GM18951 (cell line): ENCODE measurements around the gene RNF207.

Experiments used
- POLR2A ChIP-seq: IDR thresholded peaks from 4 replicates; pipeline ENCODE4 v1.6.1; 2011; ENCODE audit warnings: mild to moderate bottlenecking; ENCODE audit not compliant: insufficient read length, insufficient read depth; ENCODE audit errors: extremely low read depth
- in situ Hi-C: fragments of 300-500 bp; cut with MboI; formaldehyde crosslinking; loops from one replicate; pipeline ENCODE4 v1.12.0; 2022; ENCODE audit warnings: low sequenced_read_pairs, mixed read lengths, inconsistent platforms; ENCODE audit not compliant: unreplicated experiment

RNF207 gene

DNA sequence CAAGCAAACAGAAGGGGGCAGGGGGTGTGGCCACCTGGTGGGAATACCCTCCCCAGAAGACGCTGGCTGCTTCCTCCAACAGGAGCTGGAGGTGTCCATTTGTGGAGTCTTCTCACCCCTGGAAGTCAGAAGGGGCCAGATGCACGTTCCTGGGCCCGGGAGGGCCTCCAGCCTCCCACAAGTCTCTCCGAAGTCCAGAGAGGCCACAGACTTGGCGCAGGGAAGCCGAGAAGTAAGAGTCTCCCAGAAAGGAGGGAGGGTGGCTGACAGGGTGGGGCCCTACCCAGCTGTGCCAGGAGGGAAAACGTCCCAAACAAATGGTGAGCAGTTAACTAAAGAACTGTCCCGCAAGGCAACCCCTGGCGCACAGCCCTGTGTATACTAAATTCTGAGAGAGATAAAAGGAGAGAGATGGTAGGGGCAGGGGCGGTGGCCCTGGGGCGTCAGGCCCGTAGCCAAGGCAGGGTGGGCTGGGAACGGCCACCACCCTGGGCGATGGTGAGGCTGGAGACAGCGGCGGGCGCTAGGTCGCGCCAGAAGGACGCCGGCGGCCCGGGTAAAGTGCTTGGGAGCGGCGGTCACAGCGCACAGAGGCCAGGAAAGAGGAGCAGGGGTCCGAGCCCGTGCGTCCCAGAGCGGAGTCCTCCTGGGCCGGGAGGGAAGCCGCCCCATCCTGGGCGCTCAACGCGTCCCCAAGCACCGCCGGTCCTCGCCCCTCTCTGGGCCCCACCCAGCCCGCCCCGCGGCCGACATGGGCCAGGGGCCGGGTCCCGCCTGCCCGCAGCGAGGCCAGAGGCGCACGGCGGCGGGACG, 27.0 kb upstream of the RNF207 start:
- no peak for TF ChIP-seq POLR2A
- in situ Hi-C loops: no loop called here

DNA sequence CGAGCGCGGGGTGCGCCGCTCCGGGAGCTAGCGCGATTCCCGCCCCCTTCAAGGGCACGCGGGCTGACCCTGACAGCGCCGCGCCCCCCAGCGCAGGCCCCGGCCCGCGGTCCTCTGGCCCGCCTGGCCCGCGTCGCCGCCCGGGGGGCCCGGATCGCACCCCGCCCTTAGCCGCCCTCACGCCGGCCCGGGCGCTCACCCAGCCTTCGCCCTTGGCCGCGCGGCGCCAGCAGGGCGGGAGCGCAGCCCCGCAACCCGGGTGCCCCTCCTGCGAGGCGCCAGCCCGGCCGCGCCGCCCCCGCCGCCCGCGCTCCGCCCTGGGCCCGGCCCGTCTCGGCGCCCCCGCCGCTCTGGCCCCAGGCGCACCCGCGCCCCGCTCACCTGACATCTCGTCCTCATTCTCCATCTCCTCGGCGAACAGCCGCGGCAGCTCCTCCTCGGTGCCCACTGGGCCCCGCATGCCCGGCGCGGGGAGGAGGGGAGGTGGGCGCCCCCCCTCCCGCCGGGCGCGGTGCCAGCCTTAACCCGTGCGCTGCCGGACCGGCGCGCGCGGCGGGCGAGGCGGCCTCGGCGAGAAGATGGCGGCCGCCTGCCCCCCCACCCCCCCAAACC, 26.2 kb upstream of the RNF207 start:
- in situ Hi-C loops: no loop called here
- no peak for TF ChIP-seq POLR2A

DNA sequence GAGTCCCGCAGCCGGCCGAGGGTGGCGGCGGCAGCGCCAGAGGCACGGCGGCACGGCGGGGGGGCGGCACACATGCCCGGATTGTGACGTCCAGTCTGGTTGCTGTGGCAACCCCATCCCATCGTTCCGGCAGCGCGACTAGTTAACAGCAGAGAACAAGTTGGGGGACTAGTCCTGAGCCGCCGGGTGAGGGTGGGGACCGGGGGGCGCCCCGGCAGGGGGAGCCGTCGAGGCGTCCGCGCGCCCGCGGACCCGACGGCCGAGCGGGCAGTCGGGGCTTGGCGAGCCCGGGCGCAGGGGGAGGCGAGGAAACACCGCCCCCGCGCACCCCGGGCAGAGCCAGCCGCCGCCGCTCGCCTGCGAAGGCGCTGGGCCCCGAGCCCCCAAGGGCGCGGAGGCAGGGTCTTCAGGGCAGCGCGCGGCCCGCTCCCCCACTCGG, 25.6 kb upstream of the RNF207 start, which contains the start of gene CHD5:
Gene CHD5, minus strand, starts transcription at position 54 of the 439 bp plus-strand sequence. CDS start 298 bp downstream, outside the sequence.
- no peak for TF ChIP-seq POLR2A
- in situ Hi-C loops: no loop called here

DNA sequence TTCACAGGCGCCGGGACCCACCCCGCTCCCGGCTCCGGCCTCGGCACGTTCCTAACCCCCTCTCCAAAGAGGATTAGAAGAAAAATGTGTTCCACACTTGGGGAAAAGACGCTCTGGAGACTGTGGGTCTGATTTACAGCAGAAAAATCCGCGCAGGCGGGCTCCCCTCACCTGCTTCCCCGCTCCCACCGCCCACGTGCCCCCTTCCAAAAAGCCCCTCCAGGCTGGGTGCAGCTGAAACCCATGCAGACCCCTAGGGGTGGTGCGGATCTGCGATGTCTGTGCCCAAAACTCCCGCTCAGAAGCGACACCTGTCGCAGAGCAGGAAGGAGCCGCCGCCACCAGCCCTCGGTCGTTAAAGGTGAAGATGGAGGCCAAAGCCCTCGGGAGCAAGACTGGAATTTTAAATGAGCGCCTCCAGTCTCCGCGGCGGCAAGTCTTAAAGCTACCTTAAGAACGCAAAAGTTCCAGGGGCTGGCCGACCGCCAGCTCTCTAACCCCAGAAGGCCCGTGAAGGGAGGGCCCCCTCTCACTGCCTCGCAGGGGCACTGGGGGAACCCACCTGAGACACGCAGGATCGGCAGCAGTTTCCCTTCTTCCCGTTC, 25.1 kb upstream of the RNF207 start:
- in situ Hi-C loops: no loop called here
- TF ChIP-seq POLR2A: no peak

DNA sequence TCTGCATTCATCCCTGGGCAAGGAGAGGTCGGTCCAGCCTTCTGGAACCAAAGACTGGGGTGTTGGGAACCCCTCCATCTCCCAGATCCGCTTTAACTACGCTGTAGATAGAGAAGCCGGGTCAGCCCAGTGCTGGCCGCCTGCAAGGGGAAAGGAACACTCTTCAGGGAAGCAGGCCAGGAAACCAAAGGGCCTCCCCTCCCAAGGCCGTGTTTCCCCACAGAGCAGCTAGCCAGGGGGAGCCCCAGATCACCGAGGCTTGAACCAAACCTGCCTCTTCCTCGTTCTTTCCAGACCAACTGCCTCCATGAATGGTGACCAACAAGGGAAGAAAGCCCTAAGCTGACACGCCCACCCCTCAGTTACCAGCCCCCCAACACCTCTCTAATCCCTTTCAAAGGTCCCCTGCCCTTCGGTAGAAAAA, 24.6 kb upstream of the RNF207 start:
- no peak for TF ChIP-seq POLR2A
- in situ Hi-C loops: no loop called here

DNA sequence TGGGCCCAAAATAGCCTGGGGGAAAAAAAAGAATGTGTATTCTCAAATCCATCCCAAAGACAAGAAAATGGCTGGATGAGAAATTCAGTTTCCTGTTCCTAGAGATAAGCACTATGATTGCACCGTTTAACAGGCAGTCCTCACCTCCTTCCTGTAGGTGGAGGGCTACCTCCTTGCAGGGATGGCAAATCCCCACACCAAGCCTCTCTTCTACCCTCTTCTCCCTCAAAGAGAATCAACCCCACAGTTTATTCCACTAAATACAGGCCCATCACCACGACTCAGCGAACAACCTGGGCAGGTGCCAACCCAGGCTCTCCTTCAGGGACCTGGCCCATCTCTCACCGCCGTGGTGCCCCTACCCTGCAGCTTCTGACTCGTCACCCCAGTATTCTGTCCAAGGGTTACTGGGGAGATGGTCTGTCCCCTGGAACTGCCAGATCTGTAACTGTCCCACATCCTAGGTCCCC, 22.4 kb upstream of the RNF207 start:
- in situ Hi-C loops: no loop called here
- TF ChIP-seq POLR2A: no peak

DNA sequence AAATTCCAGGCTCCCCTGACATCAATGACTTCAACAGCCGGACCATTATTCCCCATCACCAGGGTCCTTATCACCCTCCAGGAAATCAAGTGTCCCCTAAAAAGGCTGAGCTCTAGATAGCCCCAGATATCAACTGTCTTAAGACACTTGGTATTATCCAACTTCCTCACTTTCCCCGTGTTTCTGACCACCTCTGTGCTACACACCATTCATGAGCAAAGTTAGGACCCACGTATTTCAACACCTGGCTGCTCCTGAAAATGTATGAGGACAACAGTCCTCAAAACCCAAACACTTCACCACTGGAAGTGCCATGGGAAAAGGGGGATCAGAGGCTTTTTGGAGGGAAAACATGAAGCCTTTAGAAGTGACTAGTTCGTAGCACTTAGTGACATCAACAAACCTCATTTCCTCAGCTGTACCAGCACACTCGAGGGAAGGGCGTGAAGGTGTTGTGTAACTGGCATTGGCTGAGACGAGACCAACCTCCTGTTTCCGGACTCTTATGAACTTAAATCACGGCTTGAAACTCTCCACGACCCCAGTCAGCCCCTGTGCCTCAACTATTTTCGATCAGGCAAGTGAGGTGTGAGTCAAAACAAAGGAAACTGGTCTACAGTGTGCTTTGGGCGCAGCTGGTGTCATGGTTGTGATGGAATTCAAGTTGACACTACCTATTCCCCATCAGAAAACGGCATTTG, 21.7 kb upstream of the RNF207 start:
- no peak for TF ChIP-seq POLR2A
- in situ Hi-C loops: no loop called here

DNA sequence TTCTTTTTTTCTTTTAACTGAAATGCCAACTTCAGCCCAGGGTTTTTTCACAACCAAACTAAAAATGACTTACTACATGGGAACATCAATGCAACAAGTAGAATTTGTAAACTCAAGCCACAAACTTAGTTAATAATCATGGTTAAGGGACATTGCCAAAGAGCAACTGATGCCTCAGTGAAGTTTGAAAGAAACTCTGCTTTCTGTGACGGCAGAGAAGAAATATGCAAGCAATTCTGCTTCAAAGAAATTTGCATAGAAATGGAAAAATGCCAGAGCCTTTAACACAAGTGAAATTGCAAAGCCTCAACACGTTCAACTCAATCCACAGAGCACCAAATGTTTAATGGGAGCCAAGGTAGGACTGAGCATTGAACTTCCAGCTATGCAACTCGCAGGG, 20.8 kb upstream of the RNF207 start:
- no peak for TF ChIP-seq POLR2A

DNA sequence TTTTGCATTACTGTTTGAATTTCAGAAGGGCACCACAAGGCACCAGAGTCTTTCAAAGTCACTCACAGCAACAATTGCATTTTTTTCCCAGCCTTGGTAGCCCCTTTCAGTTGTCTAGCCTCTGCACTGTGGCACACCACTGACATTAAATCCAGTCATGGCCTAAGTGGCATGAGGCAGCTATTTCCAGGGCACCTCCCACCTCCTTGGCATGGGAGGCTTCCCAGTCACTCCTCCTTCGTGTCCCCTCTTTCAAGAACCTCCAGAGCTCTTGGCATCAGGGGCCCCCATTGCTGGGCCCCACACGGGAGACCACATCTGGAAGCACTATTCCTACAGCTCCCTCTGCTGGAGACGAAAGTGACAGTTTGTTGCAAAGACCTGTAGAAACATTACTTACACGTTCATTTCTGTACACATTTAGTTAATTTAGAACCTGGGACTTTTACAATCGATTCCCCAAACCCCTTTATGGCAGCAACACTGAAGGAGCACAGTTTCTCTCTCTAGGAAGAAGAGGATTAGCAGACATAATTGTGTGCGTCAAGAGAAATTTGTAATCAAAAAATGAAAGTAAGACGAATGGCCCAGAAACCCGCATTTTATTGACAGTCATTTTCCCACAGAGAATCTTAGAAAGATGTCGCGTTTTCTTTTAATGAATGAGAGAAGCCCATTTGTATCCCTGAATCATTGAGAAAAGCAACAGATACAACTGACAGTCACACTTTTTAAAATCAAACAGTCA, 20.1 kb upstream of the RNF207 start:
- in situ Hi-C loops: no loop called here
- no peak for TF ChIP-seq POLR2A

More for the DNA sequence above, 20.8 kb upstream of the RNF207 start:
- in situ Hi-C loops: no loop called here

DNA sequence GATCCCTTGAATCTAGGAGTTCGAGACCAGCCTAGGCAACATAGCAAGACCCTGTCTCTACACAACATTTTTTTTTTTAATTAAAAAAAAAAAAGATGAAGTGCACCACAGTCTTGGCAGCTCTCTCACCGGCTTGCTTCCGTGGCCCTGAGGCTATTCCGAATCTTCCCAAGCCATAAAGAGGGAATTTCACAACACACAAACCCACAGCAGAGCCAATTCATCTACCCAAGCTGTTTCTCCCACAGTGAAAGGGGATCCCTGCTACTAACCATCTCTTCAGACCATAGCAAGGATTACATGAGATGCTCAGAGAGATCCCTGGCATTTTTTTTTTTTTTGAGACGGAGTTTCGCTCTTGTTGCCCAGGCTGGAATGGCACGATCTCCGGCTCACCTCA, 17.5 kb upstream of the RNF207 start:
- in situ Hi-C loops: no loop called here
- TF ChIP-seq POLR2A: no peak

DNA sequence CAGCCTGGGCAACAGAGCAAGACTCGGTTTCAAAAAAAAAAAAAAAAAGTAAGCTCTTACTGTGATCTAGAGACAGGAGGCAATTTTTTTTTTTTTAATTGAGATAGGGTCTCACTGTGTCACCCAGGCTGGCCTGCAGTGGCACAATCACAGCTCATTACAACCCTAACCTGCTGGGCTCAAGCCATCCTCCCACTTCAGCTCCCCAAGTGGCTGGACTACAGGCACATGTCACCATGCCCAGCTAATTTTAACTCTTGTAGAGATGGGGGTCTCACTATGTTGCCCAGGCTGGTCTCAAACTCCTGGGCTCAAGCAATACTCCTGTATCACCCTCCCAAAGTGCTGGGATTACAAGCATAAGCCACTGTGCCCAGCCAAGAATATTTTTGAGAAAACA, 14.0 kb upstream of the RNF207 start:
- TF ChIP-seq POLR2A: no peak
- in situ Hi-C loops: no loop called here

DNA sequence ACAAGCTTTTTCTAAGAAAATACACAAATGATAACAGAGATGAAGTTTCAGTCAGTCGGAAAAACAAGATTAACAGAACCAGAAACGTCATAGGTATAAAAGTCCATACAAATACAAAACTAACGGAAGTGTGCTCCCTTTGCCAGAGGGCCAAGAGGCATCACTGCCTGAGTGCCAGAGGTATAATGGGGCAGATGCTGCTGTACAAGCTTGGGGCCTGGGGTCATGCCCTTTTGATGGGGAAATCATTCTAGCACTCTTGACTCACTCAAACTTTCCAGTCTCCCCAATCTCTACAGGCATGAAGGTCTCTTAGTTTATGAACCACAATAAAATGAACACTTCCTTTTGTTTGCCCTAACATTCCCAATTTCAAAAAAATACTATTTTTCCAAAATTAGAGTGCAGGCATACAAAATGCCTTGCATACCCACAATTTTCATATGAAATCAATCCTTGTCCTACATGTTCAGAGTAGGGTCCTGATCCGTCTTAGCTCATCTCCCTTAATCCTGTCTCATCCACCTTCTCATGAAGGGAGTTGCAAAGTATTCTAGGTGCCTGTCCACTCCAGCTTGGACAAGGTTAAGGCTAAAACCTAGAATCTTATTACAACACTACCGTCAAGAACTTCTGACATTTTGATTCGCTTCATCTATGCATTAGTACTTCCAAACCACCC, 8.0 kb upstream of the RNF207 start:
- TF ChIP-seq POLR2A: no peak
- in situ Hi-C loops: no loop called here
